IPS-15b (cell line): Measurements from ENCODE around the gene MPV17L2.
"Not testable (repeated sequence)": the region's sequence is repeated elsewhere in the genome, so short reads cannot be mapped to it uniquely, and the experiment has no call there.

Experiments used
- H3K27me3 ChIP-seq: one replicate; pipeline ENCODE4 v1.6.1; 2013; ENCODE audit warnings: low read length; ENCODE audit not compliant: control insufficient read depth, insufficient read depth
- H3K36me3 ChIP-seq: one replicate; pipeline ENCODE4 v1.6.1; 2013; ENCODE audit warnings: low read length; ENCODE audit not compliant: control insufficient read depth, insufficient read depth
- H3K4me1 ChIP-seq: one replicate; pipeline ENCODE4 v1.6.1; 2013; ENCODE audit warnings: mild to moderate bottlenecking, low read length; ENCODE audit not compliant: control insufficient read depth, insufficient read depth
- H3K4me3 ChIP-seq: one replicate; pipeline ENCODE4 v1.5.1; 2013; ENCODE audit warnings: low read depth, low read length
- H3K9ac ChIP-seq: one replicate; pipeline ENCODE4 v1.6.1; 2013; ENCODE audit warnings: low read depth, mild to moderate bottlenecking, low read length
- H3K9me3 ChIP-seq: one replicate; pipeline ENCODE4 v1.6.1; 2013; ENCODE audit warnings: mild to moderate bottlenecking, low read length; ENCODE audit not compliant: control insufficient read depth, insufficient read depth

The MPV17L2 gene

DNA sequence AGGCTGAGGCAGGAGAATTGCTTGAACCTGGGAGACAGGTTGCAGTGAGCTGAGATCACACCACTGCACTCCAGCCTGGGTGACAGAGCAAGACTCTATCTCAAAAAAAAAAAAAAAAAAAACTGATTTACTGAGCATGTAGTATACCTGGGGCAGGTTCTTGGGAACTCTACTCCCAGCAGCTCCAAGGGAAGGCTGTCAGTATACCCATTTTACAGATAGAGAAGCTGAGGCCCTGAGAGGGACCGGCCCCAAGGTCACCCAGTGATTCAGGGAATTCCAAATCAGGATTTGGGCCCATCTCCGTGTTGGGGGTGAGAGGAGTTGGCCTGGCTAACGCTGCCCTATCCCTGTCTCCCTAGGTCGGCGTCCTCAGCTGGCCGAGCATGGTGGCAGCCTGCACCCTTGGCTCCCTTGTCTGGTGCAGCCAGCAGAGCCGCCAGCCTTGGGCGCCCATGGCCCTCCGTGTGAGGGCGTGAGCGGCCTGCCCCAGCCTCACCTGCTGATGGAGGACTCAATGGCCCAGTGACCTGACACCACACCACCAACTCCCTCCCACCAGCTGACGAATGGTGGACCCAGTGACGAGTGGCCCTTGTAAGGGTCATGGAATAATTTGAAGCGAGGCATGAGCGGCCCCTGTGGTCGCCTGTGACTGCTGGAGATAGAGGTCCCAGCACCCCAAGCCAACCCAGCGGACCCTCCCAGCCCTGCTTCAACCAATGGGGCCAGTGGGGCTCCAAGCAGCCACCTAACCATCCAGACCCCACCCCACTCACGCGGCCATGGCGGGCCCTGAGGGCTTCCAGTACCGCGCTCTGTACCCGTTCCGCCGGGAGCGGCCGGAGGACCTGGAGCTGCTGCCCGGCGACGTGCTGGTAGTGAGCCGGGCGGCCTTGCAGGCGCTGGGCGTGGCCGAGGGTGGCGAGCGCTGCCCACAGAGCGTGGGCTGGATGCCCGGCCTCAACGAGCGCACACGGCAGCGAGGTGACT, 37.6 kb upstream of the MPV17L2 start:
- peaks cover 5% of the 10 kb centered on the region for H3K4me1 ChIP-seq

DNA sequence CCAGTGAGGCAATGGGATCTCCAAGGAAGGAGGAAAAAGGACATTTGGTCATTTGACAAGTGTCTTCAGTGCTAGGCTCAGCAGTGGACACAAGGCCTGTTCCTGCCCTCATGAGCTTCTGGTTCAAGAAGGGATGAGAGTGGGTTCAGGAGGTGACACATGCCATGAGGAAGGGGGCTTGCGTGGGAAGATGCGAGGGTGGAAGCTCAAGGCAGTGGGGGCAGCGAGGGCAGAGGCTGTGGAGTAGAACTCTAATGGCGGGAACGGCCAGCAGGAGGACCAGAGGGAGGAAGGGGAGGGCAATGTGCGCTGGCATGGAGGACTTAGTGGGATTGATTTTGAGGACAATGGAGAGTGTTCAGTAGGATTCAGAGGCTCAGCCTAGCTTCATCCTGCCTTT, 36.8 kb upstream of the MPV17L2 start:
- Histone ChIP-seq H3K4me1 (peaks cover 5% of the 10 kb centered on the region), H3K4me3 (no peak overlapping the region), H3K36me3 (peaks cover 7% of the 10 kb centered on the region), H3K27me3 (no peaks in the 10 kb centered on the region), H3K9ac (no peak overlapping the region), H3K9me3 (no peaks in the 10 kb centered on the region)

More for the DNA sequence above, 37.6 kb upstream of the MPV17L2 start:
- Histone ChIP-seq H3K9ac (no peak overlapping the region), H3K27me3 (no peaks in the 10 kb centered on the region), H3K9me3 (no peaks in the 10 kb centered on the region), H3K4me3 (no peak overlapping the region), H3K36me3 (peaks cover 7% of the 10 kb centered on the region)

DNA sequence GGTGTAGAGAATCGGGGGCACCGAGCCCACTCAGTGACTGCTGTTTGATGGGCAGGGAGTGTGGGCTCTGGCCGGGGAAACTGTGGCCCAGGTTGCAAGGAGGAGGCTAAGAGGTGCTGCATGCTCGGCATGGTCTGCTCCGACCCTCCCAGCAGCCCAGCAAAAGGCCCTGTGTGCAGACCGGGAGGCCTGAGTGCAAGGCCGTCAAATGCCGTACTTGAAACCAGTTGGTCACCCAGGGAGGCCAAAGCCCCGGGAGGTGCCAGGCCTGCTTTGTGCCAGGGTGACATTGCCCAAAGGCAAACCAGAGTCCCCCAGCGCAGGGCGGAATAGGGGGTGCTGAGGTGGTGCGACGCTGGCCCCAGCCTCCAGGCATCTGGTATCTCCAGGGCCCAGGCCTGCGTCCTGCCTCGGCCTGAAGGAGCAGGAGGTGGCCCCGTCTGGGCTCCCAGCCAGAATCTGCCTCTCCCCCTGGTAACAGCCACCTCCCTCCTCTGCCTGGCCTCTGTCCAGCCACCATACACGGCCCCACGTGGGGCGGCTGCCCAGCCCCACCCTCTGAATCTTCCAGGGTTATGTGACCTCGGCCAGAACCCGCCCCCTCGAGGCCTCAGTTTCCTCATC, 36.1 kb upstream of the MPV17L2 start:
- Histone ChIP-seq H3K9ac (no peak overlapping the region), H3K4me3 (no peak overlapping the region), H3K27me3 (no peaks in the 10 kb centered on the region), H3K9me3 (no peaks in the 10 kb centered on the region), H3K4me1 (peaks cover 4% of the 10 kb centered on the region), H3K36me3 (peaks cover 13% of the 10 kb centered on the region)

DNA sequence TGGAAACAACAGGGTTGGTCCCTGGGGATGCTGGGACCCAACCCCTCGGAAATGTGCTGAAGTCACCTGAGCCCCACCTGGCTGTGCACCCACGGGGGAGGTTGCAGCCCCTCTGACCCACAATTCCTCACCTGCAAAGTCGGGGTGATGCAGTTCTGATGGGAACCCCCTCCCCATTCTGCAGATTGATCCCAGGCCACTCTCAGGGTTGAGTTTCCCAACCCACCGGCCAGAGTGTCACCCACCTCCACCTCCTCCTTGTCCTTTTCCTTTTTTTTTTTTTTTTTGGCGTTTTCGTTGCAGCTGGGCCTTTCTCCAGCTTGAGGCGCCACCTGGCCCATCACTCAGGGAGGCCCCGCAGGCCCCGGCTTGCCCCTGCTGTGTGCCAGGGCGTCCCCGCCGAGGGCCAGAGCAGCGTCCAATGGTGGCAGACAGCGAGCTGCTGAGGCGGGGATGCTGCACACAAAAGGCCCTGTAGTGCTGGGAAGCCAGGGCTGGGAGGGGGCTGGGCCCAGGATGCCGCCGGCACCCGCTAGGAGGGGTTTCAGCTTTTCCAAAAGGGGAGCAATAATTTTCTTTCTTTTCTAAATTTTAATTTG, 35.5 kb upstream of the MPV17L2 start:
- H3K4me3 ChIP-seq, result no peak overlapping the region

DNA sequence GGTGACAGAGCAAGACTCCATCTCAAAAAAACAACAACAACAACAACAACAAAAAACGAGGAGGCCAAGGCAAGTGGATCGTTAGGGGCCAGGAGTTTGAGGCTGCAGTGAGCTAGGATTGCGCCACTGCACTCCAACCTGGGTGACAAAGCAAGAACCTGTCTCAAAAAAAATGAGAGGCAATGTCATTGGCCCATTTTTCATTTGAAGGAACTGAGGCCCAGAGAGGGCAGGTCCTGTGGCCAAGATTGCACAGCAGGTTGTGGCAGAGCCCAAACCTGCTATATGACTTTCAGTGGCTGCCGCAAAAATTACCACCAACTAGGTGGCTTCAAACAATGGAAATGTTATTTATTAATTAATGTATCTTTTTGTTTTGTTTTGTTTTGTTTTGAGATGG, 34.6 kb upstream of the MPV17L2 start:
- H3K4me3 ChIP-seq, result no peak overlapping the region
- H3K36me3 ChIP-seq, result peaks cover 27% of the 10 kb centered on the region
- no peaks in the 10 kb centered on the region for H3K9me3 ChIP-seq
- peaks cover 4% of the 10 kb centered on the region for H3K4me1 ChIP-seq
- H3K27me3 ChIP-seq, result no peaks in the 10 kb centered on the region
- no peak overlapping the region for H3K9ac ChIP-seq

More for the DNA sequence above, 35.5 kb upstream of the MPV17L2 start:
- Histone ChIP-seq H3K27me3 (no peaks in the 10 kb centered on the region), H3K36me3 (peaks cover 18% of the 10 kb centered on the region), H3K4me1 (peaks cover 4% of the 10 kb centered on the region), H3K9me3 (no peaks in the 10 kb centered on the region), H3K9ac (no peak overlapping the region)

DNA sequence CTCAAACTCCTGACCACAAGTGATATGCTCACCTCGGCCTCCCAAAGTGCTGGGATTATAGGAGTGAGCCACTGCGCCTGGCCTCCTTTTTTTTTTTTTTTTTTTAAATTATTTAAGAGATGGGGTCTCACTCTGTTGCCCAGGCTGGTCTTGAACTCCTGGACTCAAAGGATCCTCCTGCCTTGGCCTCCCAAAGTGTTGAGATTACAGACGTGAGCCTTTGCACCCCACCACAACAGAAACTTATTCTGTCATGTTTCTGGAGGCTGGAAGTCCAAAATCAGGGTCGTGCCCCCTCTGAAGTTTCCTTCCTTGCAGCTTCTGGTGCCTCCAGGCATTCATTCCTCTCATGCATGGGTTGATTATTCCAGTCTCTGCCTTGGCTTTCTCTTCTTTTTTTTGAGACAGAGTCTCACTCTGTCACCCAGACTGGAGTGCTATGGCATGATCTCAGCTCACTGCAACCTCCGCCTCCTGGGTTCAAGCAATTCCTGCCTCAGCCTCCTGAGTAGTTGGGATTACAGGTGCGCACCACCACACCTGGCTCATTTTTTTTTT, 33.9 kb upstream of the MPV17L2 start:
- H3K36me3 ChIP-seq, result peaks cover 30% of the 10 kb centered on the region
- H3K9ac ChIP-seq, H3K4me3 ChIP-seq, H3K4me1 ChIP-seq, H3K9me3 ChIP-seq, H3K27me3 ChIP-seq: not testable (repeated sequence)

DNA sequence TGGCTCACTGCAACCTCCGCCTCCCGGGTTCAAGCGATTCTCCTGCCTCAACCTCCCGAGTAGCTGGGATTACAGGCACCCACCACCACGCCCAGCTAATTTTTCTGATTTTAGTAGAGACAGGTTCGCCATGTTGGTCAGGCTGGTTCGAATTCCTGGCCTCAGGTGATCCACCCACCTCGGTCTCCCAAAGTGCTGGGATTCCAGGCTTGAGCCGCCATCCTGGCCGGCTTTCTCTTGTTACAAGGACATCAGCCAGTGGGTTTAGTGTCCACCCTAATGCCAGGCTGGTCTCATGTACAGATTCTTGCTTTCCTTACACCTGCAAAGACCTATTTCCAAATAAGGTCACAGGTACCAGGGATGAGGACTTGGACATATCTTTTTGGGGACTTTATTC, 33.2 kb upstream of the MPV17L2 start:
- Histone ChIP-seq H3K27me3 (no peaks in the 10 kb centered on the region), H3K4me1 (peaks cover 2% of the 10 kb centered on the region), H3K36me3 (peaks cover 33% of the 10 kb centered on the region), H3K4me3 (no peak overlapping the region), H3K9ac (no peak overlapping the region), H3K9me3 (no peaks in the 10 kb centered on the region)

DNA sequence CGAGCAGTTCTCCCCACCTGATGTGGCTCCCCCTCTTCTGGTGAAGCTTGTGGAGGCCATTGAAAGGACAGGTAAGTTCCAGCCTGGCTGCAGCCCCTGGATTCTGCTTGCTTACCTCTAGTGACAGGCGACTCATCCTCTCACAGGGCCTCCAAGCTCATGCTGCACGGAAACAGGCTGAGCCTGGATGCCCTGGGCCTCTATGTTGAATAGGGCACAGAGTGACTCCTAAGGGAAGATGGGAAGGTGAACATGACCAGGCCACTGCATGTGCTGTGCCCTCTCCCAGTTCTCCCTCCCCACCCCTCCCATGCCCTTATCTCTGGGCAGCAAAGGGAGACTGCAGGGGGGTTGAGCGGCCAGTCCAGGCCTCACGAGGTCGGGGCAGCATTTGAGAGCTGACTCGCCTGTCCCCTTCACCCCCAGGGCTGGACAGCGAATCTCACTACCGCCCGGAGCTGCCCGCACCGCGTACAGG, 32.5 kb upstream of the MPV17L2 start:
- Histone ChIP-seq H3K4me3 (peak overlapping the region; percentile 26), H3K9ac (peak overlapping the region; percentile 37), H3K4me1 (peaks cover 2% of the 10 kb centered on the region), H3K36me3 (peaks cover 33% of the 10 kb centered on the region), H3K9me3 (no peaks in the 10 kb centered on the region), H3K27me3 (no peaks in the 10 kb centered on the region)

DNA sequence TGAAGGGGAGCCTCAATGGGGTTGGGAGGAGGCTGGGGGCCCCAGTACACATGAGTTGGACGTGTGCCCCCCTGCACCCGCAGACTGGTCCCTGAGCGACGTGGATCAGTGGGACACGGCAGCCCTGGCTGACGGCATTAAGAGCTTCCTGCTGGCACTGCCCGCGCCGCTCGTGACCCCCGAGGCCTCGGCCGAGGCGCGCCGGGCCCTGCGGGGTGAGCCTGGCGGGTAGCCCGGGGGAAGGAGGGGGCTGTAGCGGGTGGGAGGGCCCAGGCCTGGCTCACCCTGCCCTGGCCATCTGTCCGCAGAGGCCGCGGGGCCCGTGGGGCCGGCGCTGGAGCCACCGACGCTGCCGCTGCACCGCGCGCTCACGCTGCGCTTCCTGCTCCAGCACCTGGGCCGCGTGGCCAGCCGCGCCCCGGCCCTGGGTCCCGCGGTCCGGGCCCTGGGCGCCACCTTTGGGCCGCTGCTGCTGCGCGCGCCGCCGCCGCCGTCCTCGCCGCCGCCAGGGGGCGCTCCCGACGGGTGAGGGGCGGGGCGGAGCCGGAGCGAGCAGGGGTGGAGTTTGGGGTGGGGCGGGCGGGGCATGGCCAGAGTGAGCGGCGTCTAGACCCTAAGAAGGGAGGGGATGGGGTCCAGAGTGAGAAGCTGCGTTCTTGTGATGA, 31.9 kb upstream of the MPV17L2 start:
- Histone ChIP-seq H3K36me3 (peaks cover 35% of the 10 kb centered on the region), H3K27me3 (no peaks in the 10 kb centered on the region), H3K4me3 (peak overlapping the region; percentile 55)

DNA sequence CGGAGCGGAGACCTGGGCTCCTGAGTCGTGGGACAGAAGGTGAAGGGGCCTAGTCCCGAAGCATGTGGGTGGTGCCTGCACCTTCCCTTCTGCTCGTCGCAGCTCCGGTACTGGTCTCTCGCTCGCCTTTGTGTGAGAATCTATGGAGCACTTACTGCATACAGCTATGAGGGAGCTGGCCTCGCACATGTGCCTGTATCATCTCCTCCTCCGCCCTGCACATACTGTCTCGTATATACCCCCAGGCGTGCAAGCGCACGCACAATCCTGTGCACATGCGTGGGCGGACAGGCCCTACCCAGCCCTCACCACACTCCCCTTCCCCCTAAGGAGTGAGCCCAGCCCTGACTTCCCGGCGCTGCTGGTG, 31.4 kb upstream of the MPV17L2 start:
- no peaks in the 10 kb centered on the region for H3K27me3 ChIP-seq
- no peak overlapping the region for H3K9ac ChIP-seq
- peak overlapping the region; percentile 55 for H3K4me3 ChIP-seq
- peaks cover 35% of the 10 kb centered on the region for H3K36me3 ChIP-seq
- H3K9me3 ChIP-seq, result no peaks in the 10 kb centered on the region
- H3K4me1 ChIP-seq, result peaks cover 2% of the 10 kb centered on the region

More for the DNA sequence above, 31.9 kb upstream of the MPV17L2 start:
- H3K4me1 ChIP-seq, result peaks cover 2% of the 10 kb centered on the region
- no peaks in the 10 kb centered on the region for H3K9me3 ChIP-seq
- H3K9ac ChIP-seq, result peak overlapping the region; percentile 37

DNA sequence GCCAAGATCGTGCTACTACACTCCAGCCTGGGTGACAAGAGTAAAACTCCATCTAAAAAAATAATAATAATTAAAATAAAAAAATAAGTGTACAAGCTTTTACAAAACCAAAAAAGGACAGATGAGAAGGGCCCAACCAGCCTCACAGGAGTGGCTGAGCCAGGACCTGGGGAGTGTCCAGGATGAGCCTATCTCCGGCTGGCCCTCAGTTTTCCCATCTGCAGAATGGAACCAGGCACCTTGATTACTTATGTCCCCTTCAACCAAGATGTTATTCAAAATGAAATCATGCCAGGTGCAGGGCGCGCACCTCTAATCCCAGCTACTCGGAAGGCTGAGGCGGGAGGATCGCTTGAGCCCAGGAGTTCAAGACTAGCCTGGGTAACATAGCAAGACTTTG, 28.9 kb upstream of the MPV17L2 start:
- Histone ChIP-seq H3K4me3 (no peak overlapping the region), H3K27me3 (no peaks in the 10 kb centered on the region), H3K4me1 (peaks cover 2% of the 10 kb centered on the region), H3K9me3 (no peaks in the 10 kb centered on the region), H3K36me3 (peaks cover 43% of the 10 kb centered on the region), H3K9ac (no peak overlapping the region)
